Measurements from ENCODE around the gene BLTP2. TPM values are rescaled to one million over a fixed set of nuclear protein-coding genes. Genes with fewer than 3 reads are reported as not detected.
A peak's percentile ranks its signal among the peaks of the same experiment; 100 is the strongest.

The BLTP2 gene
- total and polyA plus RNA-seq, 2 of the 13 experiments (the other 11 are each of a cell fraction or from before 2014, with no cell fraction given): 66.7 to 80.9 TPM

- no peak for TF ChIP-seq ZNF382 (CRISPR knock-in tag; IDR thresholded peaks at IDR 0.05; ENCODE audit: borderline replicate concordance)
- TF ChIP-seq YY1 (IDR thresholded peaks at IDR 0.05; ENCODE audit: insufficient read depth, insufficient replicate concordance, low read depth, low read length): peak; percentile 89
- peak; percentile 10 for TF ChIP-seq TEAD3 (CRISPR knock-in tag; optimal IDR thresholded peaks at IDR 0.05; ENCODE audit: borderline replicate concordance)
- peak; percentile 82; the same call in 1 of the 2 replicates for TF ChIP-seq ZNF501 (CRISPR knock-in tag; IDR thresholded peaks at IDR 0.05)
- peak; percentile 62; the same call in 1 of the 2 replicates for TF ChIP-seq HNF1B (CRISPR knock-in tag; IDR thresholded peaks at IDR 0.05)
- TF ChIP-seq SAP130 (CRISPR knock-in tag; IDR thresholded peaks at IDR 0.05; ENCODE audit: low read depth): peak; percentile 89
- TF ChIP-seq HOXA5 (CRISPR knock-in tag; IDR thresholded peaks at IDR 0.05): peak; percentile 46; the same call in 1 of the 2 replicates
- peak; percentile 23; the same call in 1 of the 2 replicates for TF ChIP-seq ZNF564 (CRISPR knock-in tag; IDR thresholded peaks at IDR 0.05)
- peak; percentile 98 for TF ChIP-seq TFDP1 (CRISPR knock-in tag; IDR thresholded peaks at IDR 0.05; ENCODE audit: borderline replicate concordance)
- TF ChIP-seq MED1 (CRISPR knock-in tag; IDR thresholded peaks at IDR 0.05): peak; percentile 63; the same call in 1 of the 2 replicates
- TF ChIP-seq HOXA3 (CRISPR knock-in tag; IDR thresholded peaks at IDR 0.05): peak; percentile 34
- peak; percentile 16; the same call in 1 of the 2 replicates for TF ChIP-seq ZNF230 (CRISPR knock-in tag; IDR thresholded peaks at IDR 0.05)
- TF ChIP-seq ZFY (CRISPR knock-in tag; IDR thresholded peaks at IDR 0.05): peak; percentile 82; the same call in 1 of the 2 replicates
- no peak for TF ChIP-seq ZNF83 (CRISPR knock-in tag; IDR thresholded peaks at IDR 0.05; ENCODE audit: borderline replicate concordance)
- TF ChIP-seq ZNF337 (CRISPR knock-in tag; IDR thresholded peaks at IDR 0.05; ENCODE audit: borderline replicate concordance, low read depth): no peak
- TF ChIP-seq TAF1 (CRISPR knock-in tag; IDR thresholded peaks at IDR 0.05): peak; percentile 90
- TF ChIP-seq ZNF878 (CRISPR knock-in tag; IDR thresholded peaks at IDR 0.05): peak; percentile 94
- TF ChIP-seq THAP11 (CRISPR knock-in tag; IDR thresholded peaks at IDR 0.05): 0 out of 2 replicates have a peak, but pooled peaks have one; percentile 35
- no peak for TF ChIP-seq RFX5 (IDR thresholded peaks at IDR 0.05; ENCODE audit: low read depth, low read length)
- no peak; the same call in 1 of the 2 replicates for TF ChIP-seq HINFP (CRISPR knock-in tag; IDR thresholded peaks at IDR 0.05; ENCODE audit: low read depth)
- TF ChIP-seq AGO2 (optimal IDR thresholded peaks at IDR 0.05; ENCODE audit: low read depth, low read length): peak; percentile 62
These were observed 46.1 kb downstream of the BLTP2 start, which contains the start of gene SPAG5 (continued) for GRCh38 chr17:28598799-28599310.
